ENCODE measurements around the gene RPS27.

DNA sequence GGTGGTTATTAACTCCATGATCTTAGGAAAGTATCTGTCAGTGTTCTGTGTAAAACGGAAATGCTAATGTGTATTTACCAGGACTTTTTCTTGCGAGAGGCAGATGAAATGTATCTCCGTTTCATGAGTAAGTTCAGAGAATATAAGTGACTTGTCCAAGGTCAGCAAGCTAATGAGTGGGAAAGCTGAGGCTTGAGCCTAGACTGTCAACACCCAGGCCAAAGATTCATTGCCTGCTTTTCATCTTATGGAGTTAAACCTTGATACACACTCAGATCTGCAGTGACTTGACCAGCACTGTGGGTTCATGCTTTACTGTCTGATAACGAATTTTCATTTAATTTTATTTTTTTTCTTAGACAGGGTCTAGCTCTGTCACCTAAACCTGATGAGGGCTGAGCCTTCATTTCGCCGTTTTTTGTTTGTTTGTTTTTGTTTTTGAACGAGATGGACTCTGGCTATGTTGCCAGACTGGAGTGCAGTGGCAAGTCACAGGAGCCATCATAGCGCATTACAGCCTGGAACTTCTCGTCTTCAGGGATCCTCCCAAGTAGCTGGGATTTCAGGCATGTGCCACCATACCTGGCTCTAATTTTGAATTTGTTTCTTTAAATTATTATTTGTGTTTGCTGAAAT lies 12.2 kb upstream of the RPS27 start:
- TF ChIP-seq CTCF (IDR thresholded peaks at IDR 0.05) = no peak
- TF ChIP-seq EZH2 (IDR thresholded peaks at IDR 0.05; ENCODE audit: borderline replicate concordance, insufficient read depth, low read depth, low read length, poor library complexity, severe bottlenecking) = no peak
